ENCODE data around the gene SELPLG. TPM values are rescaled to one million over a fixed set of nuclear protein-coding genes. Genes with fewer than 3 reads are reported as not detected.
A peak's percentile ranks its signal among the peaks of the same experiment; 100 is the strongest.

Gene SELPLG
- total RNA-seq, 4 donors from 2014 or later, result 3.6 to 12.4 (median 5.5) TPM

DNA sequence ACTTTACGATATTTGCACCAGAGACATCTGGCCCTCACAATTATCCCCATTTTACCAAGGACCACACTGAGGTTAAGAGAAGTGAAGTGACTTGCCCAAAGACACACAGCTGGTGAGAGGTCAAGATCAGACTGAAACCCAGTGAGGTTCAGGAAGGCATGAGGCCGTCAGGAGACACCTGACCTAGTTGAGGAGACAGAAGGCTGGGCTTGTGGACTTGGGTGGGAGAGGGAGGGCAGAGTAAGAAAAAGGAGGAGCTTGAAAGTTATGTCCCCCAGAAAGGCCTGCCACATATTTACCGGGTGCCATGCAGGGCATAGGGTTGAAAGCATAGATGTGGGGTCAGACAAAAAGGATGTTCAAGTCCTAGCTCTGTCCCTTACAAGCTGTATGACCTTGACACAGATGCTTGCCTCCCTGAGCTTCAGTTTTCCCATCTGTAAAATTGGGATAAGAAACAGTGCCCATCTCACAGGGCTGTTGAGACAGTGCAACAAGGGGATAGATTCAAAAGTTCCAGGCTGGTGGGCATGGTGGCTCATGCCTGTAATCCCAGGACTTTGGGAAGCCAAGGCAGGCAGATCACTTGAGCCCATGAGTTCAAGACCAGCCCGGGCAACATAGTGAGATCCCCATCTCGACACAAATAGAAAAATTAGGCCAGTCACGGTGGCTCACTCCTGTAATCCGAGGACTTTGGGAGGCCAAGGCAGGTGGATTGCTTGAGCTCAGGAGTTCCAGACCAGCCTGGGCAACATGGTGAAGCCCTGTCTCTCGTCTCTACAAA is 6.4 kb downstream of the SELPLG start:
- H3K4me1 ChIP-seq, result peaks cover 0 to 16% (median 13%) of the 10 kb centered on the region in 3 donors
- no peak for TF ChIP-seq EP300 (IDR thresholded peaks at IDR 0.05)
- no peak for TF ChIP-seq POLR2AphosphoS5 (IDR thresholded peaks at IDR 0.05)
- TF ChIP-seq POLR2A (IDR thresholded peaks at IDR 0.05), result no peak

DNA sequence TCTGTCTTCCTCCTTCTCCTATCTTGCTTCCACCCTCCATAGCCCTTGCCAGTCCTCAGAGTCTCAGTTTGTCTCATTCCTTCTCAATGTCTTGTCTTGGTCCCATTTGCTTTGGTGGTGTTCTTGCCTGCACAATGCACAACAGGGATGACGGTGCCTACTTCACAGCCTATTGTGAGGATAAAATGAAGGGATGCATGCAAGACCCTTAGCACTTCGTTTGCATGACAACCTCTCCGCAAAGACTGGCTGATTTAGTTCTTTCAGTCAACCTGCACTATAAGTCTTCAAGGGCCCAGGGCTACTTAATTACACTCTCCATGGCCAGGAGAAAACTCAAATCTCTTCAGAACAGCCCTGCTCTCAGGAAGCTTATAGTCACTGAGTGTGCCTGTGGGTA is 8.5 kb downstream of the SELPLG start:
- ATAC-seq, result no peak
- no peaks in the 10 kb centered on the region for H3K27me3 ChIP-seq
- no peak for TF ChIP-seq POLR2AphosphoS5 (IDR thresholded peaks at IDR 0.05)
- TF ChIP-seq, protein P1, sequence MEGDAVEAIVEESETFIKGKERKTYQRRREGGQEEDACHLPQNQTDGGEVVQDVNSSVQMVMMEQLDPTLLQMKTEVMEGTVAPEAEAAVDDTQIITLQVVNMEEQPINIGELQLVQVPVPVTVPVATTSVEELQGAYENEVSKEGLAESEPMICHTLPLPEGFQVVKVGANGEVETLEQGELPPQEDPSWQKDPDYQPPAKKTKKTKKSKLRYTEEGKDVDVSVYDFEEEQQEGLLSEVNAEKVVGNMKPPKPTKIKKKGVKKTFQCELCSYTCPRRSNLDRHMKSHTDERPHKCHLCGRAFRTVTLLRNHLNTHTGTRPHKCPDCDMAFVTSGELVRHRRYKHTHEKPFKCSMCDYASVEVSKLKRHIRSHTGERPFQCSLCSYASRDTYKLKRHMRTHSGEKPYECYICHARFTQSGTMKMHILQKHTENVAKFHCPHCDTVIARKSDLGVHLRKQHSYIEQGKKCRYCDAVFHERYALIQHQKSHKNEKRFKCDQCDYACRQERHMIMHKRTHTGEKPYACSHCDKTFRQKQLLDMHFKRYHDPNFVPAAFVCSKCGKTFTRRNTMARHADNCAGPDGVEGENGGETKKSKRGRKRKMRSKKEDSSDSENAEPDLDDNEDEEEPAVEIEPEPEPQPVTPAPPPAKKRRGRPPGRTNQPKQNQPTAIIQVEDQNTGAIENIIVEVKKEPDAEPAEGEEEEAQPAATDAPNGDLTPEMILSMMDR (IDR thresholded peaks at IDR 0.05), result no peak
- no peak for TF ChIP-seq EP300 (IDR thresholded peaks at IDR 0.05)
- no peak for TF ChIP-seq POLR2A (IDR thresholded peaks at IDR 0.05)
- peaks cover 0 to 18% (median 11%) of the 10 kb centered on the region in 3 donors for H3K4me1 ChIP-seq
- H3K27ac ChIP-seq, result no peak overlapping the region
- H3K4me3 ChIP-seq, result no peak overlapping the region
- WGBS, 2 donors (ENCODE audit: low coverage in 1 of 2), result 45 to 74% methylated on average over 3 of the region's 3 CpGs
- H3K9me3 ChIP-seq, result no peaks in the 10 kb centered on the region
- H3K36me3 ChIP-seq, result no peaks in the 10 kb centered on the region

More for the DNA sequence above, 6.4 kb downstream of the SELPLG start:
- Histone ChIP-seq H3K36me3 (no peaks in the 10 kb centered on the region), H3K27me3 (peaks cover 5% of the 10 kb centered on the region), H3K9me3 (no peaks in the 10 kb centered on the region), H3K27ac (no peak overlapping the region), H3K4me3 (no peak overlapping the region)
- 82 to 92% methylated on average over 5 to 6 of the region's 8 CpGs for WGBS, 2 donors (ENCODE audit: low coverage in 1 of 2)
- no peak for ATAC-seq

GRCh38 chr12:108623577-108623976 is 10.1 kb downstream of the SELPLG start:
- Histone ChIP-seq H3K9me3 (no peaks in the 10 kb centered on the region), H3K27me3 (no peaks in the 10 kb centered on the region), H3K36me3 (no peaks in the 10 kb centered on the region), H3K4me3 (no peak overlapping the region), H3K27ac (no peak overlapping the region), H3K4me1 (peaks cover 0 to 10% (median 0%) of the 10 kb centered on the region in 3 donors)
- ATAC-seq, result no peak
- WGBS, 2 donors (ENCODE audit: low coverage in 1 of 2), result no CpG with 5 or more reads among the region's 8 CpGs
- TF ChIP-seq EP300 (IDR thresholded peaks at IDR 0.05) (no peak), POLR2A (IDR thresholded peaks at IDR 0.05) (no peak), POLR2AphosphoS5 (IDR thresholded peaks at IDR 0.05) (no peak)
- TF ChIP-seq, protein P1 (IDR thresholded peaks at IDR 0.05), result no peak

GRCh38 chr12:108622921-108623514 is 10.7 kb downstream of the SELPLG start:
- Histone ChIP-seq H3K4me1 (peaks cover 0 to 16% (median 4%) of the 10 kb centered on the region in 3 donors), H3K27ac (no peak overlapping the region), H3K4me3 (no peak overlapping the region), H3K9me3 (no peaks in the 10 kb centered on the region), H3K36me3 (no peaks in the 10 kb centered on the region), H3K27me3 (no peaks in the 10 kb centered on the region)
- ATAC-seq, result no peak
- no peak for TF ChIP-seq POLR2A (IDR thresholded peaks at IDR 0.05)
- TF ChIP-seq, protein P1 (IDR thresholded peaks at IDR 0.05), result no peak
- WGBS, 2 donors (ENCODE audit: low coverage in 1 of 2), result 92 to 96% methylated on average over 4 to 8 of the region's 14 CpGs

GRCh38 chr12:108622421-108622820 is 11.3 kb downstream of the SELPLG start:
- Histone ChIP-seq H3K4me1 (peaks cover 0 to 21% (median 6%) of the 10 kb centered on the region in 3 donors), H3K27ac (no peak overlapping the region), H3K9me3 (no peaks in the 10 kb centered on the region), H3K27me3 (no peaks in the 10 kb centered on the region), H3K4me3 (no peak overlapping the region), H3K36me3 (no peaks in the 10 kb centered on the region)
- TF ChIP-seq EP300 (IDR thresholded peaks at IDR 0.05) (no peak), POLR2AphosphoS5 (IDR thresholded peaks at IDR 0.05) (no peak), POLR2A (IDR thresholded peaks at IDR 0.05) (no peak)
- TF ChIP-seq, protein P1 (IDR thresholded peaks at IDR 0.05), result no peak
- 56% methylated on average over 3 of the region's 4 CpGs; no CpG with 5 or more reads in 1 of the 2 donors for whole genome bisulfite sequencing, 2 donors (ENCODE audit: low coverage in 1 of 2)
- ATAC-seq, result peak; percentile 60

All from gastroesophageal sphincter (tissue), 4 donors.